Sigmoid colon (tissue), 4 donors: ENCODE measurements around the gene TM7SF3.

Source experiments
- CTCF ChIP-seq, 4 experiments: fragments of 450-650 bp in 3 of 4; fragments of 200-600 bp in 1 of 4; IDR thresholded peaks; one replicate each; pipeline ENCODE4 v1.5.1; 2016 to 2019; ENCODE audit warnings: antibody characterized with exemption in 4 of 4, mild to moderate bottlenecking in 3 of 4, moderate library complexity in 2 of 4
- POLR2A ChIP-seq, 2 donors: fragments of 450-650 bp; IDR thresholded peaks; one replicate each; pipeline ENCODE4 v1.6.1; 2016; ENCODE audit warnings: antibody characterized with exemption in 2 of 2, mild to moderate bottlenecking in 2 of 2, moderate library complexity in 2 of 2
- POLR2AphosphoS5 ChIP-seq, 4 donors: sonication (generic); formaldehyde crosslinking; IDR thresholded peaks; one replicate each; pipeline ENCODE4 v1.6.1; 2017; ENCODE audit warnings: antibody characterized with exemption in 4 of 4

GRCh38 chr12:26937443-26937862, 76.7 kb downstream of the TM7SF3 start:
- TF ChIP-seq CTCF (IDR thresholded peaks at IDR 0.05) (no peak), POLR2A (IDR thresholded peaks at IDR 0.05) (no peak), POLR2AphosphoS5 (IDR thresholded peaks at IDR 0.05) (no peak)
